ENCODE measurements around the gene KRT16.
"Not testable (repeated sequence)": the region's sequence is repeated elsewhere in the genome, so short reads cannot be mapped to it uniquely, and the experiment has no call there.

Gene KRT16

DNA sequence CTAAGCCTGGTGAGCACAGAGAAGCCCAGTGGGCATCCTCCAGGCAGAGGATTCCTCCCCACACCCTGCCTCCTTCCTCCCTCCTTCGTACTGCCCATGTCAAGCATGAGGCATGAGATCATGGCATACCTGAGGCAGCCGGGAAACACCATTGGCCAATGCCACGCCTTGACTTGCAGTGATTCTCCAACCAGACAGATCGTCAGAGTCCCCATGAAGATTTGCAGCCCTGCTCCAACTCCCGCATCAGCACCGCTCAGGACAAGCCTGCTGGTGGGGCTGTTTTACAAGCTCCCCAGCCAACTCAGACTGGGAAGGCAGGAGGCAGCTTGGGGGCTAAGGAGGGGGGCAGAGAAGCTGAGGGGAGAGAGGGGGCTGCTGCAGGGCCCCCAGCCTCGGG lies 2.9 kb upstream of the KRT16 start:
- DNase-seq (ENCODE audit: low read depth in 2 of 2) = no peak

DNA sequence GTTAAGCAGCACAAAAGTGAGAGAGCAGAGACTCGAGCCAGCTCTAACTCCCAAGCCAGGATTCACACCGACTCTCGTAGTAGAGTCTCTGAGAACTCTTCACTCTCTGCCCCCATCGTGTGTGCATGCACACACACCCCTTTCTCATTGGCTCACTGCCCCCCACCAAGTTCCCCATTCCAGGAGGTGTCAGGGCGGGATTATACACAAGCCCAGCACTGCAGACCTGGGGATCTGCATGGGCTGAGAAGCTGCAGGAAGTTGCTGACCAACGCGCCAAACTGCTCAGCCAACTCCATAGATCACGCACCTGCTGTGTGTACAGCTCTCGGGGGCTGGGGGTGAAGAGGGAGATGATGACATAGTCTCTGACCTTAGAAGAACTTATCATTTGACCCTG lies 2.2 kb upstream of the KRT16 start:
- DNase-seq (ENCODE audit: low read depth in 2 of 2) = not testable (repeated sequence)

- no peak for DNase-seq (ENCODE audit: low read depth in 2 of 2)
These were observed 1.5 kb upstream of the KRT16 start for GRCh38 chr17:41614098-41614497.

- DNase-seq (ENCODE audit: low read depth in 2 of 2) = no peak
These were observed 913 bp upstream of the KRT16 start for GRCh38 chr17:41613277-41614082.

DNA sequence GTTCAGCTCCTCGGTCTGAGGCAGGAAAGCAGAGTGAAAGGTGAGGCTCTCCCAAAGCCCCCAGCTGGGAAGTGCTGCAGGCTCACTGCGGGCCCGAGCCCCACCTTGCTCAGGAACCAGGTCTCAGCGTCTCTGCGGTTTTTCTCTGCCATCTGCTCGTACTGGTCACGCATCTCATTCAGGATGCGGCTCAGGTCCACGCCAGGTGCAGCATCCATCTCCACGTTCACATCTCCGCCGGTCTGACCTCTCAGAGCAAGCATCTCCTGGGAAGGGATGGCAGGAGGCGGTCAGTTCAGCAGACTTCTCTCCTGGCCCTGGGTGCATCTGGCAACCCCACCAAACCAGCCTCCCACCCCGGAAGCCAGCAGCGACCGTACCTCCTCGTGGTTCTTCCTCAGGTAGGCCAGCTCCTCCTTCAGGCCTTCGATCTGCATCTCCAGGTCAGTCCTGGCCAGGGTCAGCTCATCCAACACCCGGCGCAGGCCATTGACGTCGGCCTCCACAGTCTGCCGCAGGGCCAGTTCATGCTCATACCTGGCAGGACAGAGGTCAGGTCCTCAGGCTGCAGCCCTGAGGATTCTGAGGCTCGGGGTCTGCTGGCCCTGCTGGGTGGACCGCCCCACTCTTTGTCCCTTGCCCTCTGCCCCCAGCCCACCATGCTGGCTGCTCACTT lies 1.5 kb downstream of the KRT16 start:
- DNase-seq (ENCODE audit: low read depth in 2 of 2) = no peak

DNA sequence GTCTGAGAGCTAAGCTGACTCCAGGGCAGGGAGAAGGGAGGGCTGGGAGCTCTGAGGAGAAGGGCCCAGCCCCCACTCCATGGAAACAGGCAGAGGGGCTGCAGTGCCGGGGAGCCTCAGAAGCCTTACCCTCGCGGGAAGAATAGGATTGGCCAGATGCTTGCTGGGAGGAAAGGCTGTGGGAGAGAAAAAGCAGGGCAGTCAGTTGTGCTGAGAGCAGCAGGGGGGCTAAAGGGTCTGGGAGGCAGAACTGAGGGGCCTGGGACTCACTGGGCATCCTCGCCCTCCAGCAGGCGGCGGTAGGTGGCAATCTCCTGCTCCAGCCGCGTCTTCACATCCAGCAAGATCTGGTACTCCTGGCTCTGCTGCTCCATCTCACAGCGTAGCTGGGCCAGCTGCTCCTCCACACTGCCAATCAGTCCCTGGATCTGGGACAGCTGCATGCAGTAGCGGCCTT lies 2.5 kb downstream of the KRT16 start:
- DNase-seq (ENCODE audit: low read depth in 2 of 2) = not testable (repeated sequence)

- not testable (repeated sequence) for DNase-seq (ENCODE audit: low read depth in 2 of 2)
These were observed 5.6 kb downstream of the KRT16 start for GRCh38 chr17:41606930-41607329.

- DNase-seq (ENCODE audit: low read depth in 2 of 2) = no peak
These were observed 10.0 kb downstream of the KRT16 start for GRCh38 chr17:41602524-41602923.

- no peak for DNase-seq (ENCODE audit: low read depth in 2 of 2)
These were observed 12.2 kb downstream of the KRT16 start for GRCh38 chr17:41600318-41600717.

DNA sequence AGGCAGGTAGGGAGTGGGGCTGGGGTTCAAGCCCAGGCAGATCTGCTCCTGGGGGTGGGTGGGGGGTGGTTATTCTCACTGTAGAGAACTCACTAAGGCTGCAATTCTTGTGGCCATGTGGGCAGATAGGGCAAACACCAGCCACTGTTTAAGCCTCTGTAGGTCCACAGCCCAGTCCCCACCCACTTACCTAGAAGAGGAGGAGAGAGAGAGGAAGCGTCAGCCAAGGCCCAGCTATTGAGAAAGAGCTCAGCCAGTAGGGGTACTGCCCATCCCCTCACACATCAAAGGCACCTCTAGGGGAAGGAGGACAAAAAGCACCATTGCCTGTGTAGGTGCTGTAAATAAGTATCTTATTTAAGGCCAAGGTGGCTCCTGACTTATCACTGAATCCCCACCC lies 12.9 kb downstream of the KRT16 start:
- DNase-seq (ENCODE audit: low read depth in 2 of 2) = no peak

- DNase-seq (ENCODE audit: low read depth in 2 of 2) = no peak
These were observed 17.0 kb downstream of the KRT16 start for GRCh38 chr17:41595585-41595984.

GRCh38 chr17:41594363-41594915 lies 18.1 kb downstream of the KRT16 start:
- DNase-seq (ENCODE audit: low read depth in 2 of 2) = no peak

- no peak for DNase-seq (ENCODE audit: low read depth in 2 of 2)
These were observed 19.1 kb downstream of the KRT16 start for GRCh38 chr17:41593306-41593981.

DNA sequence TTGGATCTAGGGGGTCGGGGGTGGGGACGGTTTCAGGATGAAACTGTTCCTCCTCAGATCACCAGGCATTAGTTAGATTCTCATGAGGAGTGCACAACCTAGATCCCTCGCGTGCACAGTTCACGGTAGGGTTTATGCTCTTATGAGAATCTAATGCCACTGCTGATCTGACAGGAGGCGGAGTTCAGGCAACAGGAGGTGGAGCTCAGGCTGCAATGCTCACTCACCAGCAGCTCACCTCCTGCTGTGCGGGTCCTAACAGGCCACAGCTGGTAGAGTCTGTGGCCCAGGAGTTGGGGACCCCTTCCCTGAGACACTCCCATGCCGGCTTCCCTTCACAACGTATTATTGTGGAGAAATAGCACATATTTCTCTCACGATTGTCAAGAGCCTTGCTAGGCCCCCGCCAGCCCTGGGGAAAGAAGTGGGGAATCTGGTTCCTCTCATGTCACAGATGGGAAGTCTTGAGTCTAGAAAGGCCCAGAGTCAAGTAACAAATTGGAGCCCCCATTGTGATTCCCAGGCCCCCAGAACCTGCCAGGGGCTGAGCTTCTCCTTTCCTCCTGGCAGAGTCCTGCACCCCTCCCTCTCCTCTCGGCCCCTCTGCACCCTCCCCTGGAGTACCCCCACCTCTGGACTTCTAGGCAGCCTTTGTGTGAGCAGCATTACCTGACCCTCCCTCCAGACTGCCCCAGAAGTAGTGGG lies 19.8 kb downstream of the KRT16 start:
- DNase-seq (ENCODE audit: low read depth in 2 of 2) = no peak

GRCh38 chr17:41589301-41589700 lies 23.3 kb downstream of the KRT16 start:
- DNase-seq (ENCODE audit: low read depth in 2 of 2) = no peak

DNA sequence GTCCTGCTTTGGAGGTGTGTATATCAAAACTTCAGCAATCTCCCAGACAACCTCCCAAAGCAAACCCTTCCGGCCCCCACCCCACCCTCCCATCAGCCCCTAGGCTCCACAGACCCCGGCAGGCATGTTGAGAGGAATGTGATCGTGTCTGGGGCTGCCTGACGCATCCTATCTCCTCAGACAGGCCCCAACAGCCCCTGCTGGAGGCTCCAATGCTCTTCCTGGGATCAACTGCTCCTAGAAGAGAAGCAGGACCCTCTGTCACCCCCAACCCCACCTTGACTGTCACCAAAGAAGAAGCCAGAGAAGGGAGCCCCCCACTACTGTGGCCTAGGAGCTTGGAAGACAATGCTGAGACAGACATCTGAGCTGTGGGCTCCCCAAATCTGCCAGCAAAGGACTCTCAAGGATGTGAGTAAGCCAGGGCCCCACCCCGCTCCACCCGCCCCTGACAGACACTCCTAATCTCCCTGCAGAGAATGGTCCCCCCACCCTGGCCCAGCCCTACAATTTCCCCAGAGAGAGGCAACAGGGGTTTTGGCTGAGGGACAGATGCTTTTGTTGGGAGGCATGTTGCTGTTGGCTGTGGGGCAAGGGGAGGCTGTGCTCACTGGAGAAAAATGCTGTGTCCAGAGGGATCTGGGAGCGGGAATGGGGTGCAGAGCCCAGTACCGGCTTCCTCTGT lies 24.3 kb downstream of the KRT16 start:
- DNase-seq (ENCODE audit: low read depth in 2 of 2) = no peak

DNA sequence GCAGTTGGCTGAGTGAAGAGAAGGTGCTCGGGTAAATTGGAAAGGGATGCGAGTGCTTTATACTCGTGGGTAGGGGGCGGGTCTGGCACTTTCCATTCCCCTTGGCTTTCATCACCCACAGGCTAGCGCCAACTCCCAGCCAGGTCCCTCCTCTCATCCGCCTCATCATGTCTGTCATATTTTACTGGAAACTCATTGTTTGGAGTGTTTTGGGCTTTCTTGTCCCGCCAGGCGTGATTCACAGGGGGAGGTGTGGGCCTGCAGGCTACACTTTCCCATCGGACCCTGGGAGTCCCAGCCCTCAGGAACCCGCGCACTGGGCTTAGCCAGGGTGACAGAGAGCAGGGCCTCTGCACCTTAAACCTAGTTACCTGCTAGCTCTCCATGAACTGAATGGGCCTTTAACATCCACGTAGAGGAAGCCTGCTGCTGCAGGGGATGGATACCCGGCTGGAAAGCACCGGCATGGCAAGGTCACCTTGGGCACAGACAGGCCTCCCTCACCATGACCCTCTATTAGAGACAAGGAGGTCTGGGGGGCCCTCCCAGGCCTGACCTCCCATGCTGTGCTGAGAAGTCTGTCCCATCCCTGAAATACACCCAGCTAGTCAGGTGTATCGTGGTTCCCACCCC lies 25.6 kb downstream of the KRT16 start, which contains the start of gene KRT14:
TSS of gene KRT14 (minus strand) at position 33 of the 633 bp plus-strand sequence. CDS start 61 bp downstream, outside the sequence.
- no peak for DNase-seq (ENCODE audit: low read depth in 2 of 2)

GRCh38 chr17:41585301-41586056 lies 27.1 kb downstream of the KRT16 start:
- no peak for DNase-seq (ENCODE audit: low read depth in 2 of 2)

- DNase-seq (ENCODE audit: low read depth in 2 of 2) = not testable (repeated sequence)
These were observed 28.1 kb downstream of the KRT16 start for GRCh38 chr17:41584331-41584927.

All from stimulated activated CD4-positive, alpha-beta T cell treated with anti-CD3 and anti-CD28 coated beads, Interleukin-1b, Interleukin-23, amount 100 ng/mL, for 1 hour (primary cell).